H7 (cell line): ENCODE results near the gene AQP5. TPM values are rescaled to one million over a fixed set of nuclear protein-coding genes. Genes with fewer than 3 reads are reported as not detected.

ENCODE experiments used
- DNase-seq: peaks from one replicate; pipeline ENCODE4 v3.0.0; 2012
- H3K27me3 ChIP-seq: 2 replicates; pipeline ENCODE4 v1.6.0; 2011; ENCODE audit warnings: mild to moderate bottlenecking, low read length; ENCODE audit not compliant: control insufficient read depth, insufficient read depth
- H3K36me3 ChIP-seq: replicated peaks from 2 replicates; pipeline ENCODE4 v1.5.1; 2011; ENCODE audit warnings: low read length; ENCODE audit not compliant: control insufficient read depth, insufficient read depth
- H3K4me3 ChIP-seq: 2 replicates; pipeline ENCODE4 v1.5.1; 2011; ENCODE audit warnings: low read depth, mild to moderate bottlenecking, control low read depth, low read length, moderate library complexity; ENCODE audit not compliant: insufficient read depth
- total RNA-seq: library from RNA; depleted of rRNA; stranded (reverse); fragments of >200 nt; shearing (Covaris generic); gene quantifications from 2 replicates; pipeline ENCODE4 v1.2.3, GENCODE V29; 2014

The AQP5 gene
- total RNA-seq, 1 experiment from 2014 or later, result 1.7 TPM

DNA sequence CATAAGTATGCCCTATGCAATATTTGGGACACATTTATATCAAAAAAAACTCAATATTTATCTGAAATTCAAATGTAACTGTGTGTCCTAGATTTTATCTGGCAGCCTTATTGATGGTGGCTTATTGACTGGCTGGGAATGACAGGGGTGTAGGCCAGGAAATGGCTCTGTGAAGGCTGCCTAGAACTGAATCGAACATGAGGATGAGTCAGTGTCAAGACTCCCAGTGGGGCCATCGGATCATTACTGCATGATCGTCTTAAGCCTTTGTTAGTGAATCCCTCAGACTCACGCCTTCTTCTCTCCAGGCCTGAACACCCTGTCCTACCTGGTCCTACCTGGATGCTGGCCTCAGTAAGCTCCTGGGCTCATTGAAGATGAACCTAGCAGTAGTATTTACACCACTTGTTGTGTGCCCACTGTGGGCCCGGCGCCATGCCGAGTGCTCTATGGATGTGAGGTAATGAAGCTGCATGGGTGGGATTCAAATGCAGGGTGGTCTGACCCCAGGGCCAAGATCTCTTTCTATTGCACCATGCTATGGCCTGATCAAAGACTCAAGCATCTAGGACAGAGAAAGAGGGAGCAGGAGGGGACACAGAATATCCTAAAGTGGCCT is 36.9 kb upstream of the AQP5 start:
- DNase-seq, result no peak

GRCh38 chr12:49925433-49926204 is 36.1 kb upstream of the AQP5 start:
- H3K36me3 ChIP-seq, result no peaks in the 10 kb centered on the region
- no peak for DNase-seq
- H3K4me3 ChIP-seq, result no peak overlapping the region
- no peaks in the 10 kb centered on the region for H3K27me3 ChIP-seq

More for the DNA sequence above, 36.9 kb upstream of the AQP5 start:
- no peak overlapping the region for H3K4me3 ChIP-seq
- no peaks in the 10 kb centered on the region for H3K36me3 ChIP-seq
- no peaks in the 10 kb centered on the region for H3K27me3 ChIP-seq

DNA sequence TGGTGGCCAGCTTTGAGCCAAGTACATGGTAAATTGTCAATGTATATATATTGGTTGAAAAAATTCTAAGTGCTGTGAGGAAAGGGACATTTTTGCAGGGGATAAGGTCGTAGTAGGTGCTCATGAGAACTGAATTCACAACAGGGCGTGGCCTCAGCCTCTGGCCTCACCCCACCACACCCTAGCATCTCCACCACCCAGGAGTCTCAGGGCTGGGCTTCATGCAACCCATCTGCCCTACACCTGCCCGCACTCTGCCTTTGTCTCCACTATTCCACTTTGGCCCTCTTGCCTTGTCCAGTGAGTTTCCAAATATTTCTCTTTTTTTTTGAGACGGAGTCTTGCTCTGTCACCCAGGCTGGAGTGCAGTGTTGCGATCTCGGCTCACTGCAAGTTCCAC is 33.2 kb upstream of the AQP5 start:
- DNase-seq, result no peak
- H3K4me3 ChIP-seq, result no peak overlapping the region
- H3K27me3 ChIP-seq, result no peaks in the 10 kb centered on the region
- no peaks in the 10 kb centered on the region for H3K36me3 ChIP-seq

GRCh38 chr12:49929581-49929980 is 32.1 kb upstream of the AQP5 start:
- Histone ChIP-seq H3K27me3 (no peaks in the 10 kb centered on the region), H3K36me3 (no peaks in the 10 kb centered on the region), H3K4me3 (no peak overlapping the region)
- no peak for DNase-seq

DNA sequence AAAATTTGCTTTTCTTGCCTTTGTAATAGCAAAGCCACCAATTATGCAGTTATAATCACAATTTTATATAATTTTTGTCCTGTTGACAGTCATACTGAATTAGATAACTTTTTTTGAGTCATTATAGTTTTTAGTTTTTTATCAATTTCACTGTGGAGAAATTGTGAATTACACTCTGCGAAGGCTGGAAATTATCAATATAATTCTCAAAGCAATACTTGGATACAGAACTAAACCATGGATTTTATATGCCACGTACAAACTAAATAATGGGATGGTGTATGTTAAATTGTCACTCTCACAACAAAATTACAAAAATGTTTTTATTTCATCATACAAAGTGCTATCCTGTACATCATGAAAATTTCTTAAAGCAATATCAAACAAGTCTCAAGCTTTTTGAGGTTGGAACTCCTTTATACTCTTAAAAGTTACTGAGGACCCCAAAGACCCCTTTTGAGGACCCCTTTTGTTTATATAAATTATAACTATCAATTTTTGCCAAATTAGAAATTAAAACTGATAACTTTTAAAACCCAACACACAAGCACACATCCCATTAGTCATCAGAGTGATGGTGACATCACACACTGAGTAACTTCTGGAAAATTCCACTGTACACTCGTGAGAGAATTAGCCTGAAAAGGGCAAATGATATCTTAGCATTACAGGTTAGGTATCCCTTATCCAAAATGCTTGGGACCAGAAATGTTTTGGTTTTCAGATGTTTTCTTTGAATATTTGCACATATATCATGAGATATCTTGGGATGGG is 31.0 kb upstream of the AQP5 start:
- no peak for DNase-seq
- Histone ChIP-seq H3K36me3 (no peaks in the 10 kb centered on the region), H3K4me3 (no peak overlapping the region), H3K27me3 (no peaks in the 10 kb centered on the region)

- Histone ChIP-seq H3K36me3 (no peaks in the 10 kb centered on the region), H3K27me3 (no peaks in the 10 kb centered on the region), H3K4me3 (no peak overlapping the region)
- DNase-seq, result no peak
Observed at GRCh38 chr12:49932023-49932422, 29.6 kb upstream of the AQP5 start.

DNA sequence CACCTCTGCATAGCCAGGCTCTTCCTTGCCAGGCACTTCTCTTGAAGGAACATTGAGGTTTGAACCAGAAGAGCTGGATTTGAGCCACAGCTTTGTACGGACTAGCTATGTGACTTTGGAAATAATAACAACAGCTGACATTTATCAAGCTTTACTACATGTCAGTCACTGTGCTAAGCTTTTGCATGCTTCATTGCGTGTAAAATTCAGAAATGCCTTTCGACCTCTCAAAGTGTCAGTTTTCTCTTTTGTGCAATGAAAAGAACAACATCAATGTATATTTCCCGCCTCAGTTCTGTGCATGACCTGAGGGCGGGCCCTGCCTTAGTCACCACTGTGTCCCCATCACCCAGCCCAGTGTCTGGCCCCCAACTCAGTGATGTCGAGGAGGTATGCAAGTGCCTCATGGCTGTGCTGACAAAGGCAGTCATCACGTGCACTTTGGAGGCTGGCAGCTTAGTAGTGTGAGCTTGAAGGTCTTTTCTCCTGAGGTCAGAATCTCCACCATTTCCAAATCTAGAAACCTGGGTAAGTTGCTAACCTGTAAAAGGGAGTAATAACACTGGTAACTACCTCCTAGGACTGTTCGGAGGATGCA is 29.0 kb upstream of the AQP5 start:
- no peaks in the 10 kb centered on the region for H3K36me3 ChIP-seq
- H3K4me3 ChIP-seq, result no peak overlapping the region
- no peak for DNase-seq
- H3K27me3 ChIP-seq, result no peaks in the 10 kb centered on the region

DNA sequence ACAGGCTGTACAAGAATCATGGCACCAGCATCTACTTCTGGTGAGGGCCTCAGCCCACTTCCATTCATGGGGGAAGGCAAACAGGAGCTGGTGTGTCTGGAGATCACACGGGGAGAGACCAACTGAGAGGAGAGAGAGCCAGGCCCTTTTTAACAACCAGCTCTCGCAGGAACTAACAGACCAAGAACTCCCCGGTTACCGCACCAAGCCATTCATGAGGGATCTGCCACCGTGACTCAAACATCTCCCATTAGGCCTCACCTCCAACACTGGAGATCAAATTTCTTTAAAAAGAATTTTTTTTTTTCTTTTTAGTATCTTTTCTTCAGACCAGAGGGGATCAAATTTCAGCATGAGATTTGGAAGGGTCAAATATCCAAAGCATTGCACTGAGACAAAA is 27.9 kb upstream of the AQP5 start:
- no peaks in the 10 kb centered on the region for H3K27me3 ChIP-seq
- no peak overlapping the region for H3K4me3 ChIP-seq
- H3K36me3 ChIP-seq, result no peaks in the 10 kb centered on the region
- no peak for DNase-seq

- H3K4me3 ChIP-seq, result no peak overlapping the region
- H3K36me3 ChIP-seq, result no peaks in the 10 kb centered on the region
- H3K27me3 ChIP-seq, result no peaks in the 10 kb centered on the region
- no peak for DNase-seq
Observed at GRCh38 chr12:49934505-49934904, 27.2 kb upstream of the AQP5 start.

GRCh38 chr12:49936925-49937324 is 24.7 kb upstream of the AQP5 start:
- no peak for DNase-seq

GRCh38 chr12:49937639-49938300 is 23.9 kb upstream of the AQP5 start:
- Histone ChIP-seq H3K36me3 (no peaks in the 10 kb centered on the region), H3K27me3 (no peaks in the 10 kb centered on the region), H3K4me3 (no peak overlapping the region)
- no peak for DNase-seq

More at GRCh38 chr12:49936925-49937324, 24.7 kb upstream of the AQP5 start:
- Histone ChIP-seq H3K4me3 (no peak overlapping the region), H3K36me3 (no peaks in the 10 kb centered on the region), H3K27me3 (no peaks in the 10 kb centered on the region)

DNA sequence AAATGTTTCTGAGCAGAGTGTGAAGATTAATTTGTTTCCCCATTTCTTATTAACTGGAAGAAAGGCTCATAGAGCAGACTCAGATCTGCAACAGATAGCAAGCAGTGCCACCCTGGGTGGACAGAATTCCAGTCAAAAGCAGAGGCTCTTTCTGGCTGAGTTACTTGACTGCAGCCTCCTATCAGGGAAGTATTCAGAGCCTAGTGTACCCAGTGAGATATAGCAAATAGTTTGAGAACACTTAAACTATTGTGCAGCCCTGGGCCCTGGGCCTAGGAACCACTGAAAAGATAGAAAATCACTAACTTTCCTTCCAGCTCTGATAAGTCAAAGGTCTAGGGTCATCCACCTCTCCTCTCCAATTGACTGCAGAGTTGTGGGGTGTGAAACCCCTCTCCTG is 22.4 kb upstream of the AQP5 start:
- Histone ChIP-seq H3K36me3 (no peaks in the 10 kb centered on the region), H3K27me3 (no peaks in the 10 kb centered on the region; the same call in 1 of the 2 replicates), H3K4me3 (no peak overlapping the region)
- no peak for DNase-seq

DNA sequence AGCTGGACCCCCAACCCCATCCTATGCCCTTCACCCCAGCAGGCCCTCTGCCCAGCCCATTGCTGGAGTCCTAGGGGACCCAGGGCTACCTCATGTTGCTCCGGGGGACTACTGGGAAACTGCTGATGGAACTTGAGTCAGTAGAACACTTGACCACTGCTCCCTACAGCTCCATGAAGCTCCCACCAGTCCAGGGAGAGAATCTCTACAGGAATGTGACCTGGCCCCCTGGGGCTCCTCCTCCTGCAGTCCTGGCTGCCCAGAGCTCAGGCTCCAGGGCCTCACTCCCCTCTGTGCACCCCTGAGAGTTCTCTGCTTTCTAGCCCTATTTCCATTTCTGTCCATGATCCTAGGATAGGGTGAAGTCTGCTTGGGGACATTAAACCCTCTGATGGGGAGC is 22.0 kb upstream of the AQP5 start:
- Histone ChIP-seq H3K4me3 (no peak overlapping the region), H3K27me3 (peaks cover under 1% of the 10 kb centered on the region)
- DNase-seq, result no peak

More for the DNA sequence above, 22.0 kb upstream of the AQP5 start:
- no peaks in the 10 kb centered on the region for H3K36me3 ChIP-seq
